NCI-H226 (cell line): ENCODE results near the gene PPP1R12B.

Experiments used
- DNase-seq: peaks from one replicate; pipeline ENCODE4 v3.0.0-alpha.2; 2015

PPP1R12B gene

GRCh38 chr1:202348509-202349205, at the start of gene PPP1R12B:
Gene PPP1R12B, plus strand, starts transcription at chr1:202348699. Its CDS starts 153 bp downstream, at chr1:202348852.
- peak; percentile 99 for DNase-seq

- DNase-seq: no peak
These were observed 46.3 kb upstream of the PPP1R12B start for GRCh38 chr1:202302166-202302565.

- no peak for DNase-seq
These were observed 44.1 kb upstream of the PPP1R12B start for GRCh38 chr1:202304375-202304774.

- no peak for DNase-seq
These were observed 43.3 kb upstream of the PPP1R12B start for GRCh38 chr1:202305168-202305567.

GRCh38 chr1:202306535-202307345, 41.8 kb upstream of the PPP1R12B start:
- DNase-seq: no peak

GRCh38 chr1:202310071-202310725, 38.3 kb upstream of the PPP1R12B start:
- DNase-seq: no peak

GRCh38 chr1:202310746-202311145, 37.8 kb upstream of the PPP1R12B start:
- no peak for DNase-seq

- peak; percentile 22 for DNase-seq
These were observed 36.4 kb upstream of the PPP1R12B start for GRCh38 chr1:202311875-202312635.

GRCh38 chr1:202315576-202316168, 32.8 kb upstream of the PPP1R12B start:
- DNase-seq: peak; percentile 45

GRCh38 chr1:202316186-202316585, 32.3 kb upstream of the PPP1R12B start:
- no peak for DNase-seq

GRCh38 chr1:202317941-202318925, 30.3 kb upstream of the PPP1R12B start:
- no peak for DNase-seq

- DNase-seq: no peak
These were observed 29.0 kb upstream of the PPP1R12B start for GRCh38 chr1:202319381-202320080.

- no peak for DNase-seq
These were observed 28.5 kb upstream of the PPP1R12B start for GRCh38 chr1:202320081-202320405.

GRCh38 chr1:202323731-202324130, 24.8 kb upstream of the PPP1R12B start:
- DNase-seq: no peak

- DNase-seq: no peak
These were observed 23.9 kb upstream of the PPP1R12B start for GRCh38 chr1:202324646-202325045.

GRCh38 chr1:202329891-202330290, 18.6 kb upstream of the PPP1R12B start:
- DNase-seq: no peak

GRCh38 chr1:202333861-202334260, 14.6 kb upstream of the PPP1R12B start:
- DNase-seq: no peak

- DNase-seq: peak; percentile 22
These were observed 4.7 kb upstream of the PPP1R12B start for GRCh38 chr1:202343652-202344349.

GRCh38 chr1:202348005-202348508, 442 bp upstream of the PPP1R12B start:
- DNase-seq: no peak
